Measurements from ENCODE around the gene MRPS17. TPM values are rescaled to one million over a fixed set of nuclear protein-coding genes. Genes with fewer than 3 reads are reported as not detected.

MRPS17 gene
- total RNA-seq, 1 experiment from 2014 or later, result 38.2 TPM

DNA sequence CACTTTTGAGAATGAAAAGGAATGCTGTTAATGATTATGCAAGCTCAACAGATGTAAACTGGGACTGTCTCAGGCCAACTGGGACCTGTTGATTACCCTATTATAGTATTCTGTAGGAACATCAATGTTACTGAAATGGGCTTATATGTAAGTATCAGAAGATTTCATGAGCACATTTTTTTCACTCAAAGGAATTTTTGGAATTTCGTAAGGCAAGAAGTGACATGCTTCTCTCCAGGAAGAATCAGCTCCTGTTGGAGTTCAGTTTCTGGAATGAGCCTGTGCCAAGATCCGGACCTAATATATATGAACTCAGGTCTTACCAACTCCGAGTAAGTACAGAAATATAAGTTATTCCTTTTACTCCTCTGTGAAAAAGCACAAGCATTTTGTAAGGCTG lies 31.9 kb downstream of the MRPS17 start:
- Histone ChIP-seq H3K27ac (no peak overlapping the region), H3K36me3 (ENCODE audit: low read depth) (peaks cover 69% of the 10 kb centered on the region), H3K4me3 (no peak overlapping the region), H4K20me1 (ENCODE audit: insufficient read depth) (no peaks in the 10 kb centered on the region), H3K4me2 (no peak overlapping the region), H3K79me2 (ENCODE audit: low read depth) (no peaks in the 10 kb centered on the region), H3K27me3 (ENCODE audit: insufficient read depth, low read depth) (no peaks in the 10 kb centered on the region), H2AFZ (no peak overlapping the region), H3K9me2 (ENCODE audit: insufficient read depth) (no peaks in the 10 kb centered on the region), H3F3A (ENCODE audit: insufficient read depth, low read depth) (no peaks in the 10 kb centered on the region), H3K9me3 (ENCODE audit: insufficient read depth, low read depth) (no peaks in the 10 kb centered on the region), H3K4me1 (replicated peaks; ENCODE audit: insufficient read depth) (no peaks in the 10 kb centered on the region)
- ChIA-PET CTCF (no interaction called here), POLR2A (ENCODE audit: unreplicated experiment) (interaction anchor here (0.5 kb wide), 1 partner anchor 91 kb away, joined by 3 read pairs; no protein-coding TSS in a partner anchor)
- no peak for DNase-seq
- TF ChIP-seq, protein P1, sequence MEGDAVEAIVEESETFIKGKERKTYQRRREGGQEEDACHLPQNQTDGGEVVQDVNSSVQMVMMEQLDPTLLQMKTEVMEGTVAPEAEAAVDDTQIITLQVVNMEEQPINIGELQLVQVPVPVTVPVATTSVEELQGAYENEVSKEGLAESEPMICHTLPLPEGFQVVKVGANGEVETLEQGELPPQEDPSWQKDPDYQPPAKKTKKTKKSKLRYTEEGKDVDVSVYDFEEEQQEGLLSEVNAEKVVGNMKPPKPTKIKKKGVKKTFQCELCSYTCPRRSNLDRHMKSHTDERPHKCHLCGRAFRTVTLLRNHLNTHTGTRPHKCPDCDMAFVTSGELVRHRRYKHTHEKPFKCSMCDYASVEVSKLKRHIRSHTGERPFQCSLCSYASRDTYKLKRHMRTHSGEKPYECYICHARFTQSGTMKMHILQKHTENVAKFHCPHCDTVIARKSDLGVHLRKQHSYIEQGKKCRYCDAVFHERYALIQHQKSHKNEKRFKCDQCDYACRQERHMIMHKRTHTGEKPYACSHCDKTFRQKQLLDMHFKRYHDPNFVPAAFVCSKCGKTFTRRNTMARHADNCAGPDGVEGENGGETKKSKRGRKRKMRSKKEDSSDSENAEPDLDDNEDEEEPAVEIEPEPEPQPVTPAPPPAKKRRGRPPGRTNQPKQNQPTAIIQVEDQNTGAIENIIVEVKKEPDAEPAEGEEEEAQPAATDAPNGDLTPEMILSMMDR (conservative IDR thresholded peaks at IDR 0.05), result no peak
- TF ChIP-seq EZH2 (IDR thresholded peaks at IDR 0.05; ENCODE audit: low read depth), result no peak
- BruUV-seq (replicated peaks), result no TSS peak
- intact Hi-C loops (cut with micrococcal nuclease; ENCODE audit: unreplicated experiment), result no loop called here

DNA sequence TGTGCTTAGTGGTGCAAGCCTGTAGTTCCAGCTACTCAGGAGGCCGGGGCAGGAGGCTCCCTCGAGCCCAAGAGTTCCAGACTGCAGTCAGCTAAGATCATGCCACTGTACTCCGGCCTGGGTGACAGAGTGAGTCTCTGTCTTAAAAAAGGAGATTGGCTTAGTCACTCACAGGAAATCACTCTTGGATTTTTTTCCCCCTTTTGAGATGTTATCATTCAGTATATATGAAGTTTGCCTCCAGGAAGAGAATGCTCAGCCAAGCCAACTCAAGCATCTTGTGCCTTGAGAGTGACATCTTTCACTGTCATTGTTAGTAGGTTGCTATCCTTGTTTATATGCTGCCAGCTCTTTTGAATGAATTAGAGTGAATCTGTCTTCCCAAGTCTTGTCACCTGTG lies 40.7 kb downstream of the MRPS17 start:
- peaks cover 8% of the 10 kb centered on the region; the same call in 1 of the 2 replicates for H3K36me3 ChIP-seq (ENCODE audit: low read depth)
- no peak for DNase-seq
- no peak overlapping the region for H3K27ac ChIP-seq
- no peak overlapping the region for H3K4me2 ChIP-seq
- H3K27me3 ChIP-seq (ENCODE audit: insufficient read depth, low read depth), result no peaks in the 10 kb centered on the region
- H3K79me2 ChIP-seq (ENCODE audit: low read depth), result no peaks in the 10 kb centered on the region
- no TSS peak for BruUV-seq (replicated peaks)
- no peaks in the 10 kb centered on the region for H3F3A ChIP-seq (ENCODE audit: insufficient read depth, low read depth)
- TF ChIP-seq, protein P1 (conservative IDR thresholded peaks at IDR 0.05), result no peak
- TF ChIP-seq EZH2 (IDR thresholded peaks at IDR 0.05; ENCODE audit: low read depth), result no peak
- H3K9me3 ChIP-seq (ENCODE audit: insufficient read depth, low read depth), result no peaks in the 10 kb centered on the region
- H2AFZ ChIP-seq, result no peak overlapping the region
- H4K20me1 ChIP-seq (ENCODE audit: insufficient read depth), result no peaks in the 10 kb centered on the region
- intact Hi-C loops (cut with micrococcal nuclease; ENCODE audit: unreplicated experiment), result no loop called here
- H3K9me2 ChIP-seq (ENCODE audit: insufficient read depth), result no peaks in the 10 kb centered on the region
- ChIA-PET POLR2A (ENCODE audit: unreplicated experiment) (no interaction called here), CTCF (no interaction called here)
- H3K4me1 ChIP-seq (replicated peaks; ENCODE audit: insufficient read depth), result no peaks in the 10 kb centered on the region
- no peak overlapping the region for H3K4me3 ChIP-seq

DNA sequence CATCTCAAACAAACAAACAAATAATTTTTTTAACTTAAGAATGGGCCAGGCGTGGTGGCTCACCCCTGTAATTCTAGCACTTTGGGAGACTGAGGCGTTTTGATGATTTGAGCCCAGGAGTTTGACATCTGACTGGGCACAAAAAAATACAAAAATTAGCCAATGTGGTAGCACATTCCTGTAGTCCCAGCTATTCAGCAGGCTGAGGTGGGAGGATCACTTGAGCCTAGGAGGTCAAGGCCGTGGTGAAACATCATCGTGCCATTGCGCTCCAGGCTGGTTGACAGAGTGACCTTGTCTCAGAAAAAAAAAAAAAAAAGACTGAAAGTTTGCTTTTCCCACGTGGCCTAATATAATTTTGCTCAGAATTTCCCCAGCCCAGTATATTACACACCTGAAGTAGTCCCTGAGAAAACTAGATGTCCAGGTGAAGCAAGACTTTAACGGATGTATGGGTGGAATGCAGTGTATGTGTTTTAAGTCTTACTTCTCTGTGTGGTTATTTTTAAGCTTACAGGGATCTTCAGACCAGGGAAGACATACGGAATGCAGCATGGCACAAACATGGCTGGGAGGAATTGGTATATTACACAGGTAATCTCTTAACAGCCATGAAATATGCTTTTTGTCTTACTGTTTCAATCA lies 45.3 kb downstream of the MRPS17 start:
- no peaks in the 10 kb centered on the region for H3K9me3 ChIP-seq (ENCODE audit: insufficient read depth, low read depth)
- DNase-seq, result no peak
- no peaks in the 10 kb centered on the region for H4K20me1 ChIP-seq (ENCODE audit: insufficient read depth)
- no TSS peak for BruUV-seq (replicated peaks)
- H3K27me3 ChIP-seq (ENCODE audit: insufficient read depth, low read depth), result no peaks in the 10 kb centered on the region
- H3K4me2 ChIP-seq, result no peak overlapping the region
- no peaks in the 10 kb centered on the region for H3K4me1 ChIP-seq (replicated peaks; ENCODE audit: insufficient read depth)
- ChIA-PET CTCF (no interaction called here), POLR2A (ENCODE audit: unreplicated experiment) (no interaction called here)
- H3K36me3 ChIP-seq (ENCODE audit: low read depth), result peaks cover 13% of the 10 kb centered on the region
- no peak overlapping the region for H3K27ac ChIP-seq
- H3K4me3 ChIP-seq, result no peak overlapping the region
- TF ChIP-seq, protein P1 (conservative IDR thresholded peaks at IDR 0.05), result no peak
- TF ChIP-seq EZH2 (IDR thresholded peaks at IDR 0.05; ENCODE audit: low read depth), result no peak
- H3K9me2 ChIP-seq (ENCODE audit: insufficient read depth), result no peaks in the 10 kb centered on the region
- intact Hi-C loops (cut with micrococcal nuclease; ENCODE audit: unreplicated experiment), result no loop called here
- H3F3A ChIP-seq (ENCODE audit: insufficient read depth, low read depth), result no peaks in the 10 kb centered on the region
- no peaks in the 10 kb centered on the region for H3K79me2 ChIP-seq (ENCODE audit: low read depth)
- no peak overlapping the region for H2AFZ ChIP-seq

Data from PC-9 (cell line).